HepG2 (cell line): Measurements from ENCODE around the gene FKBP1A. TPM values are rescaled to one million over a fixed set of nuclear protein-coding genes. Genes with fewer than 3 reads are reported as not detected.

ENCODE experiments used
- ATAC-seq: fragments of 200-7000 bp; cut with Tn5 transposase; 3 replicates; pipeline ENCODE4 v1.9.1; 2020; ENCODE audit warnings: mild to moderate bottlenecking, moderate library complexity
- BruUV-seq: library from RNA; stranded (reverse); fragments of 400-500 nt; replicated peaks from 2 replicates; lab custom pipeline; 2021; lab: Mats Ljungman, UMichigan
- CTCF ChIA-PET: fragments of 300-600 bp; formaldehyde crosslinking; extraction: SDS; loops from one replicate; lab custom pipeline; 2021; ENCODE audit warnings: low total read pairs, inconsistent platforms, low intra/inter-chr PET ratio; lab: Yijun Ruan, JAX
- POLR2A ChIA-PET: fragments of 350-600 bp; sonication (Branson Sonifier 250); formaldehyde crosslinking; loops from one replicate; lab custom pipeline; 2020; ENCODE audit warnings: antibody characterized with exemption, inconsistent platforms; lab: Yijun Ruan, JAX
- DNase-seq: peaks from one replicate; pipeline ENCODE4 v3.0.0-alpha.2; 2015; ENCODE audit warnings: low spot score
- FAIRE-seq: peaks from 3 replicates; lab custom pipeline; 2011; peaks lifted over from hg19 to GRCh38; lab: Jason Lieb, UNC
- H2AFZ ChIP-seq: one replicate; pipeline ENCODE4 v1.6.1; 2011; ENCODE audit warnings: low read length, inconsistent platforms
- H3K27ac ChIP-seq: fragments of 300-600 bp; 3 replicates; pipeline ENCODE4 v1.8.0; 2011; ENCODE audit warnings: mixed run types, mild to moderate bottlenecking, mixed read lengths, low read length, inconsistent platforms; ENCODE audit not compliant: insufficient read depth; ENCODE audit errors: extremely low read length
- H3K27me3 ChIP-seq, 2 experiments: fragments of 200-600 bp in 1 of 2; 2 replicates in 1 of 2; 3 replicates in 1 of 2; pipeline versions ENCODE4 v1.6.0 to v1.8.0; 2011; ENCODE audit warnings: low read length in 2 of 2, mild to moderate bottlenecking in 2 of 2, moderate library complexity in 2 of 2, inconsistent platforms in 1 of 2; ENCODE audit not compliant: insufficient read depth in 2 of 2, control insufficient read depth in 1 of 2
- H3K36me3 ChIP-seq, 2 experiments: fragments of 200-600 bp in 1 of 2; replicated peaks in 1 of 2; 2 replicates in 1 of 2; 3 replicates in 1 of 2; pipeline versions ENCODE4 v1.5.1 to v1.8.0; 2011; ENCODE audit warnings: low read length in 2 of 2, inconsistent platforms in 1 of 2; ENCODE audit not compliant: insufficient read depth in 2 of 2, control insufficient read depth in 1 of 2
- H3K4me1 ChIP-seq: 2 replicates; pipeline ENCODE4 v1.5.1; 2012; ENCODE audit warnings: low read length, inconsistent platforms; ENCODE audit not compliant: insufficient read depth
- H3K4me2 ChIP-seq: 2 replicates; pipeline ENCODE4 v1.6.0; 2011; ENCODE audit warnings: low read depth, low read length, inconsistent platforms
- H3K4me3 ChIP-seq, 3 experiments: fragments of 200-600 bp in 1 of 3; sonication (generic), shearing (Covaris generic) in 1 of 3; replicated peaks in 1 of 3; 2 replicates each; pipeline ENCODE4 v1.5.1; 2011 to 2016; ENCODE audit warnings: low read length in 3 of 3, inconsistent platforms in 2 of 3, low read depth in 2 of 3, mild to moderate bottlenecking in 2 of 3, control low read depth in 1 of 3, mixed read lengths in 1 of 3; ENCODE audit not compliant: insufficient read depth in 1 of 3
- H3K79me2 ChIP-seq: one replicate; pipeline ENCODE4 v1.6.1; 2011; ENCODE audit warnings: low read length, inconsistent platforms; ENCODE audit not compliant: insufficient read depth
- H3K9ac ChIP-seq: 2 replicates; pipeline ENCODE4 v1.6.0; 2011; ENCODE audit warnings: mild to moderate bottlenecking, low read depth, low read length, inconsistent platforms; ENCODE audit not compliant: insufficient read depth
- H3K9me3 ChIP-seq: 2 replicates; pipeline ENCODE4 v1.5.1; 2012; ENCODE audit warnings: mild to moderate bottlenecking, low read length
- H4K20me1 ChIP-seq: 2 replicates; pipeline ENCODE4 v1.6.0; 2011; ENCODE audit warnings: inconsistent platforms, mild to moderate bottlenecking, low read length, moderate library complexity; ENCODE audit not compliant: insufficient read depth
- GABPA ChIP-seq, 2 experiments: IDR thresholded peaks; 2 replicates each; pipeline ENCODE4 v1.6.1; 2011 to 2016; ENCODE audit warnings: low read depth in 2 of 2, low read length in 1 of 2, missing biosample characterization in 1 of 2, missing genetic modification characterization in 1 of 2
- MZF1 ChIP-seq: sonication (generic); formaldehyde crosslinking; IDR thresholded peaks from 2 replicates; pipeline ENCODE4 v1.8.1; 2023; ENCODE audit warnings: mild to moderate bottlenecking, missing genetic modification reagents, borderline replicate concordance
- ONECUT2 ChIP-seq: sonication (generic); formaldehyde crosslinking; IDR thresholded peaks from 2 replicates; pipeline ENCODE4 v1.4.0; 2020; ENCODE audit warnings: missing genetic modification reagents
- POLR2G ChIP-seq: fragments of 200-400 bp; formaldehyde crosslinking; IDR thresholded peaks from 2 replicates; pipeline ENCODE4 v1.6.1; 2018; ENCODE audit warnings: mild to moderate bottlenecking, low read depth, low read length, moderate library complexity
- THRA ChIP-seq: sonication (generic); formaldehyde crosslinking; IDR thresholded peaks from 2 replicates; pipeline ENCODE4 v1.4.0; 2020; ENCODE audit warnings: missing genetic modification reagents, borderline replicate concordance
- TRIM24 ChIP-seq: sonication (generic); formaldehyde crosslinking; IDR thresholded peaks from 2 replicates; pipeline ENCODE4 v1.8.0; 2022; ENCODE audit warnings: mild to moderate bottlenecking, missing genetic modification reagents
- ZBTB14 ChIP-seq: sonication (generic); formaldehyde crosslinking; IDR thresholded peaks from 2 replicates; pipeline ENCODE4 v1.4.0; 2020; ENCODE audit warnings: missing genetic modification reagents
- ZBTB2 ChIP-seq: sonication (generic); formaldehyde crosslinking; IDR thresholded peaks from 2 replicates; pipeline ENCODE4 v1.8.0; 2022; ENCODE audit warnings: low read depth, missing genetic modification reagents
- ZNF121 ChIP-seq: sonication (generic); formaldehyde crosslinking; IDR thresholded peaks from 2 replicates; pipeline ENCODE4 v1.5.0; 2020; ENCODE audit warnings: mild to moderate bottlenecking, missing genetic modification reagents
- ZNF205 ChIP-seq: IDR thresholded peaks from 2 replicates; pipeline ENCODE4 v1.6.1; 2018; ENCODE audit warnings: missing biosample characterization, missing genetic modification reagents
- ZNF451 ChIP-seq: sonication (generic); formaldehyde crosslinking; IDR thresholded peaks from 2 replicates; pipeline ENCODE4 v1.5.0; 2020; ENCODE audit warnings: mild to moderate bottlenecking, missing genetic modification reagents
- whole genome bisulfite sequencing: methylation state at CpG from one replicate; pipeline ENCODE4 v1.1.6; 2017; ENCODE audit warnings: low lambda C conversion rate; 5-methylcytosine and 5-hydroxymethylcytosine counted together
- in situ Hi-C: cut with HindIII; loops from 2 replicates; pipeline ENCODE4 v1.10.0; 2017; ENCODE audit warnings: low pct_unique_long_range_greater_than_20kb; ENCODE audit not compliant: extremely low pct_ligation_motif_present
- intact Hi-C: fragments of 100-400 bp; cut with micrococcal nuclease; formaldehyde crosslinking; loops from one replicate; pipeline ENCODE4 v1.10.0; 2022; ENCODE audit not compliant: unreplicated experiment
- polyA plus RNA-seq, 8 experiments: library from polyadenylated mRNA; depleted of rRNA in 3 of 8; stranded (reverse) in 7 of 8; unstranded in 1 of 8; fragments of >200 nt; fragmentation: Illumina TruSeq in 4 of 8; extraction: Trizol in 4 of 8; gene quantifications; 2 replicates each; pipeline versions ENCODE4 v1.2.1 to v1.2.3, GENCODE V29; 2011 to 2016; ENCODE audit warnings: low read depth in 4 of 8, missing spikeins in 1 of 8, mixed read lengths in 1 of 8; ENCODE audit not compliant: insufficient read depth in 1 of 8
- total RNA-seq, 5 experiments: library from RNA; depleted of rRNA; stranded (reverse); fragments of >200 nt; fragmentation: Illumina TruSeq; extraction: Trizol; gene quantifications; 2 replicates each; pipeline ENCODE4 v1.2.3, GENCODE V29; 2016; ENCODE audit warnings: low read depth in 1 of 5
- TF ChIP-seq, protein P1 (sequence below): IDR thresholded peaks from 2 replicates; pipeline ENCODE4 v1.6.1; 2018; ENCODE audit warnings: missing genetic modification reagents, mild to moderate bottlenecking, missing compliant biosample characterization

Gene FKBP1A
- total and polyA plus RNA-seq, 2 of the 13 experiments (the other 11 are each of a cell fraction or from before 2014, with no cell fraction given) = 119 to 468 TPM

GRCh38 chr20:1375515-1375914 lies 17.3 kb downstream of the FKBP1A start:
- peaks cover 26 to 57% of the 10 kb centered on the region in 2 experiments for H3K36me3 ChIP-seq
- no peaks in the 10 kb centered on the region for H3K9me3 ChIP-seq
- in situ Hi-C loops = no loop called here
- peaks cover 38% of the 10 kb centered on the region for H3K4me1 ChIP-seq
- no TSS peak for BruUV-seq
- H3K4me2 ChIP-seq = no peak overlapping the region
- no peak for ATAC-seq
- H2AFZ ChIP-seq = no peak overlapping the region
- TF ChIP-seq TRIM24 (no peak), POLR2G (peak; percentile 27; the same call in 1 of the 2 replicates)
- ChIA-PET CTCF (no interaction called here), POLR2A (no interaction called here)
- peaks cover 68% of the 10 kb centered on the region for H4K20me1 ChIP-seq
- no peak overlapping the region for H3K4me3 ChIP-seq
- peaks cover 64% of the 10 kb centered on the region for H3K79me2 ChIP-seq
- H3K27me3 ChIP-seq = no peaks in the 10 kb centered on the region
- FAIRE-seq = no peak
- no peak overlapping the region for H3K9ac ChIP-seq
- DNase-seq = no peak
- H3K27ac ChIP-seq = no peak overlapping the region
- 85% methylated on average over 8 of the region's 8 CpGs for WGBS
- intact Hi-C loops = no loop called here

- FAIRE-seq (no peak), DNase-seq (no peak), ATAC-seq (peak; percentile 23; the same call in 1 of the 3 replicates)
- intact Hi-C loops (no loop called here), in situ Hi-C loops (no loop called here)
- no peak overlapping the region for H3K4me3 ChIP-seq
- no peaks in the 10 kb centered on the region for H3K27me3 ChIP-seq
- H3K9ac ChIP-seq = no peak overlapping the region
- BruUV-seq = no TSS peak
- H2AFZ ChIP-seq = no peak overlapping the region
- CTCF ChIA-PET = no interaction called here
- H3K4me1 ChIP-seq = peaks cover 25% of the 10 kb centered on the region
- TF ChIP-seq ZNF121 (CRISPR knock-in tag) (no peak), ONECUT2 (no peak), ZNF451 (no peak), GABPA (IDR thresholded peaks at IDR 0.05; ENCODE audit: low read depth, low read length) (no peak), GABPA (CRISPR knock-in tag; IDR thresholded peaks at IDR 0.05; ENCODE audit: low read depth) (no peak), ZNF205 (CRISPR knock-in tag) (no peak), MZF1 (CRISPR knock-in tag) (no peak), THRA (CRISPR knock-in tag) (no peak), ZBTB2 (CRISPR knock-in tag) (no peak), ZBTB14 (CRISPR knock-in tag) (no peak)
- TF ChIP-seq, protein P1, sequence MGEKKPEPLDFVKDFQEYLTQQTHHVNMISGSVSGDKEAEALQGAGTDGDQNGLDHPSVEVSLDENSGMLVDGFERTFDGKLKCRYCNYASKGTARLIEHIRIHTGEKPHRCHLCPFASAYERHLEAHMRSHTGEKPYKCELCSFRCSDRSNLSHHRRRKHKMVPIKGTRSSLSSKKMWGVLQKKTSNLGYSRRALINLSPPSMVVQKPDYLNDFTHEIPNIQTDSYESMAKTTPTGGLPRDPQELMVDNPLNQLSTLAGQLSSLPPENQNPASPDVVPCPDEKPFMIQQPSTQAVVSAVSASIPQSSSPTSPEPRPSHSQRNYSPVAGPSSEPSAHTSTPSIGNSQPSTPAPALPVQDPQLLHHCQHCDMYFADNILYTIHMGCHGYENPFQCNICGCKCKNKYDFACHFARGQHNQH (CRISPR knock-in tag) = no peak
- 97% methylated on average over 2 of the region's 2 CpGs for WGBS
- peaks cover 58% of the 10 kb centered on the region for H4K20me1 ChIP-seq
- H3K9me3 ChIP-seq = no peaks in the 10 kb centered on the region
- peaks cover 31 to 66% of the 10 kb centered on the region in 2 experiments for H3K36me3 ChIP-seq
- H3K4me2 ChIP-seq = no peak overlapping the region
- H3K27ac ChIP-seq = no peak overlapping the region
- POLR2A ChIA-PET = no interaction called here
- peaks cover 52% of the 10 kb centered on the region for H3K79me2 ChIP-seq
Observed at GRCh38 chr20:1374246-1374645, 18.6 kb downstream of the FKBP1A start.
